ENCODE data around the gene C11orf24.

Gene C11orf24

GRCh38 chr11:68298659-68299516 is 27.1 kb upstream of the C11orf24 start:
- no peak for DNase-seq (ENCODE audit: low spot score)
- no peak for TF ChIP-seq CTCF (IDR thresholded peaks at IDR 0.05; ENCODE audit: borderline replicate concordance, control extremely low read depth, extremely low read depth, insufficient read depth, missing control alignments)
- in situ Hi-C loops (cut with MboI; ENCODE audit: low sequenced_read_pairs, unreplicated experiment): loop anchor here (5.0 kb wide), 1 partner anchor 42 kb away; no protein-coding TSS in a partner anchor

- peak; percentile 91 for DNase-seq (ENCODE audit: low spot score)
- in situ Hi-C loops (cut with MboI; ENCODE audit: low sequenced_read_pairs, unreplicated experiment): loop anchor here (5.0 kb wide), 1 partner anchor 41 kb away; no protein-coding TSS in a partner anchor
- peak; percentile 94 for TF ChIP-seq CTCF (IDR thresholded peaks at IDR 0.05; ENCODE audit: borderline replicate concordance, control extremely low read depth, extremely low read depth, insufficient read depth, missing control alignments)
Observed at GRCh38 chr11:68297812-68298658, 26.3 kb upstream of the C11orf24 start.

DNA sequence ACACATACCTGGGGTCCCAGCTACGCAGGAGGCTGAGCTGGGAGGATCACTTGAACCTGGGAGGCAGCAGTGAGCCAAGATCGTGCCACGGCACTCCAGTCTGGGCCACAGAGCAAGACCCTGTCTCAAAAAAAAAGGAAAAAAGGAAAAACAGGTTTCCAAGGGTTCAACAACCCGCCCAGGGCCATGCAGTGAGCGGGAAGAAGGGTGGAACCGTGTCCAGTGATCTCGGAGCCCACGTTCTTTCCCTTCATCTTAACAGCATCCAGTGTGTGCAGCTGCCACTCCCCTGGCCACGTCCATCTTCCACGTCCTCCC is 25.7 kb upstream of the C11orf24 start:
- TF ChIP-seq CTCF (IDR thresholded peaks at IDR 0.05; ENCODE audit: borderline replicate concordance, control extremely low read depth, extremely low read depth, insufficient read depth, missing control alignments): peak; percentile 3
- in situ Hi-C loops (cut with MboI; ENCODE audit: low sequenced_read_pairs, unreplicated experiment): loop anchor here (5.0 kb wide), 1 partner anchor 40 kb away; no protein-coding TSS in a partner anchor
- DNase-seq (ENCODE audit: low spot score): no peak

GRCh38 chr11:68297052-68297378 is 25.2 kb upstream of the C11orf24 start:
- TF ChIP-seq CTCF (IDR thresholded peaks at IDR 0.05; ENCODE audit: borderline replicate concordance, control extremely low read depth, extremely low read depth, insufficient read depth, missing control alignments): no peak
- no peak for DNase-seq (ENCODE audit: low spot score)
- in situ Hi-C loops (cut with MboI; ENCODE audit: low sequenced_read_pairs, unreplicated experiment): loop anchor here (5.0 kb wide), 1 partner anchor 40 kb away; no protein-coding TSS in a partner anchor

DNA sequence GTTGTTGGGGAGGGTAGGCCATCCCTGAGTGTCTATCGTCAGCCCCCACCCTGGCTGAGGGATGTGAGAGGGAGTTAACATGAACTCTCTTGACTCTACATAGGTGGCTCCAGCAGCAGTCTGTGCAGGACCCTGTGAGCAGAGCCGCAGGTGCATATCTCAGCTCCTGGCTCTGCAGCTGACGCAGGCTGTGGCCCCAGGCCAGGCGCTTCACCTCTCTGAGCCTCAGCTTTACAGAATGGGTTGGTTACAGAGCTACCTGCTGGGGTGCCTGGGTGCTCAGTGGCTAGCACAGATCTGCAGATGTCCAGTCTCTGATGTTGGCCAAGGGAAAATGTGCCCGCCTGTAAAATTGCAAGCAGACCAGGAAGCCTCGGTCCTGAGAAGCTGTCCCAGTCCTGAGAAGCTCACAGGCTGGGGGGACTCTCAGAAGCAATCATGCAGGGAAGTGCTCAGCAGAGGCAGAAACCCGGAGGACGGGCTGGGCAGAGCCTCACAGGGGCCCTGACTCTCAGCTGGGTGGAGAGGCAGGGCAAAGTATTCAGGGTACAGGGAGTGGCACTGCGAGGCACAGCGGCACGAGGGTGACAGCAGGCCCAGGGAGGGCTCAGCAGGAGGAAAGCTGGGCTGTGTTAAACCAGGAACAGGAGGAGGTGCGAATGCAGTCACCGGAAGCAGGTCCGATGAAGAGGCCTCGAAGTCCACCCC is 24.7 kb upstream of the C11orf24 start:
- no peak for TF ChIP-seq CTCF (IDR thresholded peaks at IDR 0.05; ENCODE audit: borderline replicate concordance, control extremely low read depth, extremely low read depth, insufficient read depth, missing control alignments)
- no peak for DNase-seq (ENCODE audit: low spot score)
- in situ Hi-C loops (cut with MboI; ENCODE audit: low sequenced_read_pairs, unreplicated experiment): loop anchor here (5.0 kb wide), 1 partner anchor 39 kb away; no protein-coding TSS in a partner anchor

- no peak for DNase-seq (ENCODE audit: low spot score)
- no peak for TF ChIP-seq CTCF (IDR thresholded peaks at IDR 0.05; ENCODE audit: borderline replicate concordance, control extremely low read depth, extremely low read depth, insufficient read depth, missing control alignments)
- in situ Hi-C loops (cut with MboI; ENCODE audit: low sequenced_read_pairs, unreplicated experiment): loop anchor here (5.0 kb wide), 1 partner anchor 39 kb away; no protein-coding TSS in a partner anchor
Observed at GRCh38 chr11:68295940-68296339, 24.2 kb upstream of the C11orf24 start.

Data from GM13976 (cell line).